Measurements from ENCODE around the gene GRIK4.

Gene GRIK4

GRCh38 chr11:120548682-120549209 lies 37.2 kb downstream of the GRIK4 start:
- no peak for DNase-seq

GRCh38 chr11:120549346-120549745 lies 37.8 kb downstream of the GRIK4 start:
- no peak for DNase-seq

GRCh38 chr11:120550007-120550406 lies 38.5 kb downstream of the GRIK4 start:
- DNase-seq = no peak

- DNase-seq = no peak
Measured at GRCh38 chr11:120551191-120551590, 39.6 kb downstream of the GRIK4 start.

- no peak for DNase-seq
Measured at GRCh38 chr11:120554766-120555432, 43.4 kb downstream of the GRIK4 start.

- DNase-seq = no peak
Measured at GRCh38 chr11:120555433-120555773, 43.9 kb downstream of the GRIK4 start.

- DNase-seq = no peak
Measured at GRCh38 chr11:120556797-120557196, 45.2 kb downstream of the GRIK4 start.

- DNase-seq = peak; percentile 45
Measured at GRCh38 chr11:120558744-120559431, 47.3 kb downstream of the GRIK4 start.

- peak; percentile 16 for DNase-seq
Measured at GRCh38 chr11:120561286-120561685, 49.7 kb downstream of the GRIK4 start.

GRCh38 chr11:120562806-120563425 lies 51.4 kb downstream of the GRIK4 start:
- peak; percentile 31 for DNase-seq

GRCh38 chr11:120563703-120564572 lies 52.4 kb downstream of the GRIK4 start:
- peak; percentile 54 for DNase-seq

GRCh38 chr11:120564573-120565311 lies 53.2 kb downstream of the GRIK4 start:
- peak; percentile 68 for DNase-seq

- DNase-seq = no peak
Measured at GRCh38 chr11:120565466-120566155, 54.1 kb downstream of the GRIK4 start.

- peak; percentile 14 for DNase-seq
Measured at GRCh38 chr11:120566176-120566575, 54.6 kb downstream of the GRIK4 start.

GRCh38 chr11:120568572-120569307 lies 57.2 kb downstream of the GRIK4 start:
- DNase-seq = peak; percentile 34

GRCh38 chr11:120569861-120570260 lies 58.3 kb downstream of the GRIK4 start:
- peak; percentile 22 for DNase-seq

- DNase-seq = no peak
Measured at GRCh38 chr11:120571476-120571875, 59.9 kb downstream of the GRIK4 start.

GRCh38 chr11:120573756-120574354 lies 62.3 kb downstream of the GRIK4 start:
- peak; percentile 60 for DNase-seq

- peak; percentile 39 for DNase-seq
Measured at GRCh38 chr11:120574876-120575275, 63.3 kb downstream of the GRIK4 start.

GRCh38 chr11:120575461-120575860 lies 63.9 kb downstream of the GRIK4 start:
- DNase-seq = peak; percentile 6

Measured in activated effector memory CD4-positive, alpha-beta T cell treated with anti-CD3 and anti-CD28 coated beads, Interleukin-2, amount 50 U/mL, for 16 hours (primary cell).